Testis (tissue), 3 donors: ENCODE results near the gene CAV3. TPM values are rescaled to one million over a fixed set of nuclear protein-coding genes. Genes with fewer than 3 reads are reported as not detected.

Experiments
- DNase-seq: peaks from one replicate; pipeline ENCODE4 v3.0.0-alpha.2; 2019
- H3K27ac ChIP-seq, 2 donors: fragments of 200-600 bp; sonication (generic); one replicate each; pipeline ENCODE4 v1.5.1; 2019
- H3K27me3 ChIP-seq: fragments of 200-600 bp; sonication (generic); one replicate; pipeline ENCODE4 v1.5.1; 2019
- H3K36me3 ChIP-seq: fragments of 200-600 bp; sonication (generic); one replicate; pipeline ENCODE4 v1.5.1; 2017; ENCODE audit warnings: low read depth; ENCODE audit errors: missing control alignments
- H3K4me1 ChIP-seq: fragments of 200-600 bp; sonication (generic); one replicate; pipeline ENCODE4 v1.5.1; 2019
- H3K4me3 ChIP-seq, 2 donors: fragments of 200-600 bp; sonication (generic); one replicate each; pipeline ENCODE4 v1.5.1; 2017 to 2019
- H3K9me3 ChIP-seq: fragments of 200-600 bp; sonication (generic); one replicate; pipeline ENCODE4 v1.5.1; 2017
- CTCF ChIP-seq, 3 experiments: fragments of 450-650 bp in 2 of 3; fragments of 200-600 bp in 1 of 3; sonication (generic) in 1 of 3; IDR thresholded peaks; one replicate each; pipeline ENCODE4 v1.5.1; 2016 to 2019; ENCODE audit warnings: antibody characterized with exemption in 3 of 3, mild to moderate bottlenecking in 2 of 3, moderate library complexity in 1 of 3
- POLR2A ChIP-seq: fragments of 450-650 bp; IDR thresholded peaks from one replicate; pipeline ENCODE4 v1.6.1; 2017; ENCODE audit warnings: antibody characterized with exemption, mild to moderate bottlenecking, moderate library complexity
- WGBS, 2 donors: methylation state at CpG; one replicate each; pipeline ENCODE4 v1.1.5; 2018; 5-methylcytosine and 5-hydroxymethylcytosine counted together
- intact Hi-C: fragments of 100-400 bp; cut with DNase I; formaldehyde crosslinking; loops from one replicate; pipeline ENCODE4 v1.15.1; 2023; ENCODE audit warnings: low total_unique reads
- polyA plus RNA-seq: library from polyadenylated mRNA; stranded (reverse); fragments of 350-450 nt; fragmentation: Illumina TruSeq; extraction: RNeasy Lipid Tissue Mini Kit (QIAGEN cat#74804); gene quantifications from one replicate; pipeline ENCODE4 v1.2.3, GENCODE V29; 2014; ENCODE audit warnings: low read depth, low replicate concordance; ENCODE audit not compliant: insufficient read depth
- total RNA-seq, 2 donors: library from RNA; depleted of rRNA; stranded (reverse); fragments of >200 nt; gene quantifications; one replicate each; pipeline ENCODE4 v1.2.3, GENCODE V29; 2016

Gene CAV3
- total and polyA plus RNA-seq, 3 donors from 2014 or later = 1.3 TPM; not detected in 2

DNA sequence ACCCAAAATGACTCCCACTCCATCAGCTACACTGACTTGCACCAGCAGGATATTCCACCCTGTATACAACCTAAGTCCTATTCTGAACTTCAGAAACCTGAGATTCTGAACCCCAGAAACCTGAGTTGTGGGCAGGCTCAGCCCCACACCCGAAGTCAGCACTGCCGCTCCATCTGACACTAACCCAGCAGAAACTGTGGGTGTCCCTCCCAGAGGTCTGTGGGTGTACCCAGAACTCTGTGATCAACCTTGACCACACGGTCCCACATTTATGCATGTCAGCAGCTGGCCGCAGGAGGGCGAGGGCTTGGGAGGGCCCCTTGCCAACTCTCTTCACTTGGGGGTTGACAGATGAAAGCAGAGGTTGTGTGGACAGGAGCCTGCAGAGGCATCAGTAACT, 26.5 kb downstream of the CAV3 start:
- Histone ChIP-seq H3K9me3 (no peaks in the 10 kb centered on the region), H3K36me3 (no peaks in the 10 kb centered on the region), H3K4me3 (no peak overlapping the region), H3K27me3 (no peaks in the 10 kb centered on the region), H3K4me1 (no peaks in the 10 kb centered on the region), H3K27ac (no peak overlapping the region)
- TF ChIP-seq POLR2A (no peak), CTCF (IDR thresholded peaks at IDR 0.05) (no peak)
- 83 to 92% methylated on average over 3 to 5 of the region's 5 CpGs for WGBS, 2 donors
- intact Hi-C loops = no loop called here
- no peak for DNase-seq

- Histone ChIP-seq H3K9me3 (no peaks in the 10 kb centered on the region), H3K4me1 (no peaks in the 10 kb centered on the region), H3K4me3 (no peak overlapping the region), H3K27me3 (no peaks in the 10 kb centered on the region), H3K27ac (no peak overlapping the region), H3K36me3 (no peaks in the 10 kb centered on the region)
- no peak for TF ChIP-seq POLR2A
- TF ChIP-seq CTCF (IDR thresholded peaks at IDR 0.05) = no peak
- intact Hi-C loops = no loop called here
- DNase-seq = no peak
- WGBS, 2 donors = 81 to 83% methylated on average over 5 of the region's 5 CpGs
These were observed 26.9 kb downstream of the CAV3 start for GRCh38 chr3:8760506-8760905.

DNA sequence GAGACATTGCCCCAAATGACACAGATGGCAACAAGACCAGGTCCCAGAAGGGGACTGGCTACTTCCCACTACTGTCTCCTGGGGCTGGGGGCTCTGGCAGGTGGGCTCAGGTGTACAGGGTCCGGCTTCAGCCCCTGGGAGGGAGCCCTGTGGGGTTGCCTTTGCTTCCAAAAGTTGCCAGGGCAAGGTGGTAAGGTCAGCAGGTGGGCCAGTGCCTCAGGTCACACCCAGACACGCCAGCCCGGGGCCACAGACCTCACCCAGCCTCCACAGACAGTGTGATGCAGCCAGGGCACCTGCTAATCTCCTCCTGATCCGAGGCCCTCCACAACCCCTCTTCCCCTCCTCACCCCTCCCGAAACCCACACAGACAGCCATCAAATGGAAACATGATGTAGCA, 28.3 kb downstream of the CAV3 start:
- no peak for DNase-seq

GRCh38 chr3:8762607-8763377, 29.2 kb downstream of the CAV3 start:
- TF ChIP-seq CTCF (IDR thresholded peaks at IDR 0.05) (no peak), POLR2A (no peak)
- Histone ChIP-seq H3K27ac (no peak overlapping the region), H3K27me3 (no peaks in the 10 kb centered on the region), H3K9me3 (no peaks in the 10 kb centered on the region), H3K4me3 (no peak overlapping the region), H3K36me3 (no peaks in the 10 kb centered on the region), H3K4me1 (no peaks in the 10 kb centered on the region)
- DNase-seq = no peak
- intact Hi-C loops = no loop called here
- 79 to 85% methylated on average over 8 to 11 of the region's 11 CpGs for WGBS, 2 donors

More for the DNA sequence above, 28.3 kb downstream of the CAV3 start:
- intact Hi-C loops = no loop called here
- Histone ChIP-seq H3K9me3 (no peaks in the 10 kb centered on the region), H3K27me3 (no peaks in the 10 kb centered on the region), H3K4me3 (no peak overlapping the region), H3K27ac (no peak overlapping the region), H3K36me3 (no peaks in the 10 kb centered on the region), H3K4me1 (no peaks in the 10 kb centered on the region)
- no peak for TF ChIP-seq POLR2A
- no peak for TF ChIP-seq CTCF (IDR thresholded peaks at IDR 0.05)
- WGBS, 2 donors = 84 to 91% methylated on average over 3 to 5 of the region's 5 CpGs

DNA sequence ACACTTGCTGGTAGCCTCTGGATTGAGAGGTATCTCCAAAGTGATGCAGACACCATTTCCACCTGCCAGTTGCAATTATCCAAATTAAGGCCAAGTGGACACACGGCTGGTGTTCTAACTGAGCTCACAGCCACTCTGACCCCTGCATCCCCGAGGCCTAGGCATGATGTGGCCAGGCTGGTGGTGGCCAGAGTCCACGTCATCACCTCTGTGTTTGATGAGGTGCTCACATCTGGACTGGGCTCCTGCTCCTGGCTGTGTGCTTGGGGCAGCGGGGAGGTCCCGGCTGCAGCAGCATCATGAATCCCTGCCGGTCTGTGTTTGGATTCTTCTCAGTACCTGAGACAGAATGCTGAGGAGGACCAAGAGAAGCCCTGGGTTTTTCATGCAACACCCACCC, 30.9 kb downstream of the CAV3 start:
- Histone ChIP-seq H3K27ac (no peak overlapping the region), H3K4me3 (no peak overlapping the region), H3K36me3 (no peaks in the 10 kb centered on the region), H3K4me1 (peaks cover 13% of the 10 kb centered on the region), H3K27me3 (no peaks in the 10 kb centered on the region), H3K9me3 (no peaks in the 10 kb centered on the region)
- no peak for DNase-seq
- intact Hi-C loops = no loop called here
- WGBS, 2 donors = 95 to 97% methylated on average over 6 of the region's 6 CpGs
- TF ChIP-seq POLR2A (no peak), CTCF (IDR thresholded peaks at IDR 0.05) (no peak)
